RPMI7951 (cell line): ENCODE measurements around the gene PELI1. TPM values are rescaled to one million over a fixed set of nuclear protein-coding genes. Genes with fewer than 3 reads are reported as not detected.
"Not testable (repeated sequence)": the region's sequence is repeated elsewhere in the genome, so short reads cannot be mapped to it uniquely, and the experiment has no call there.

ENCODE experiments used
- DNase-seq: peaks from one replicate; pipeline ENCODE4 v3.0.0-alpha.2; 2012; ENCODE audit warnings: low read depth
- total RNA-seq: library from RNA; depleted of rRNA; stranded (reverse); fragments of >200 nt; shearing (Covaris generic); gene quantifications from 2 replicates; pipeline ENCODE4 v1.2.3, GENCODE V29; 2014

The PELI1 gene
- total RNA-seq, 1 experiment from 2014 or later, result 6.2 TPM

DNA sequence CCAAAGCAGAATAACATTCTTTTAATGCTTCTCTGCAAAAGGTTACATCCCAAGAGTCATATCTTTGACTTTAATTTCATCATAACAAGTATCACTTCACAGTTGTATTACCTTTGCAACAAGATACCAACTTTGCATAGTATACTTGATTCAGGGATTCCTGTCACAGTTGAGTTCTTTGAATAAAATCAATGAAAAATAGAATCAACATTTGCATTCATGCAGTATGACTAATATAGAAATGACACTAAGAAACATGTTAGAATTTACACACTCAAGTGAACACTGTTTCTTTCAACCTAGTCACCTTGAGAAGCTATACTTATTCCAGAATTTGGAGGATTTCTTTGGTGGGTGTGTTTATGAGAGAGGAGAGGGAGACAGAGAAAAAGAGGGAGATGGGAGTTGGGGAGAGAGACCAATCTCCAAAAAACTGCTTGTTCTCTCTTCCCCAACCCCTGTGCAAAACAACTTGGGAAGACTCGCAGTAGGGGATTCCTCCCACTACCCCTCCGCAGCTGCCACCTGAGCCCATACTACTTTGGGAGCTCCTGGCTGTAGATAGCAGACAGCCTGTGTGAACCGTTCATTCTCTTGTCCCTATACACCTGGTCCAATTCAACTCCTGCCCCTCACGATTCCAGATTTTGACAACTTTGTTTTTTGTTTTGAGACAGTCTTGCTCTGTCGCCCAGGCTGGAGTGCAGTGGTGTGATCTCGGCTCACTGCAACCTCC lies 57.7 kb downstream of the PELI1 start:
- DNase-seq, result no peak

DNA sequence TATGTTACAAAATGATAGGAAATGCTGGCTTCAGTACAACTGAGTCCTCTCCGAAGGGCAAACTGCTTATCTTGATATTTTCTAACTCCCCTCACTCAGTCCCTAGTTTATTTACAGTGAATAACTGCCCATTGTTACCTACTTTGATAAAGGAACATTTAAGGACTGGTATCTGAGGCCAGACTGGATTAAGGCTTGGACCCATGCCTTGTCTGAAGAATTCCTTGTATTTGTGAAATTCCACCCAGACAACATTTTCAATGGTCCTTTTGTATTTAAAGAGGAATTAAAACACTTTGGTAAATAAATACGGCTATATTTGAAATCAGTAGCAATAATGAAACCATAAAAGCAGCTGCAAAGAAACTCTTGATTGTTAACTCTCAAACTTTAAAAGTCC lies 58.3 kb downstream of the PELI1 start:
- no peak for DNase-seq

DNA sequence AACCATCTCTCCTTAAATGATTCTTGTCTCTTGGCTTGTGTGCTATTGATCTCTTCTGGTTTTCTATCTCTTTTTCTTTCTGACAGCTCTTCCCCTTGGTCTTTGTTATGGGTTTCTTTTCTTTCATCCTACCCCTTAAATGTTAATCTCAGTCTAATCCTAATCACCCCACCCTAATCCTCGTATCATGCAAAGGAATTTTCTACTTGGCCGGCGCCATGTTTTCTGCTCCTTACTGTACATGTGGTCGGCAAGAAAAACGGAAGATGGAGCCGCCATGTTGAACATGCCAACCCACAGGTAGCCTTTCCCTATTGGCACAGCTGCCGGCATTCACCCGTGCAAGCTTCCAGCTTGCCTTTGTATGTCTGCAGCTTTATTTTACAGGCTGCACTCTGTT lies 63.2 kb downstream of the PELI1 start:
- no peak for DNase-seq

DNA sequence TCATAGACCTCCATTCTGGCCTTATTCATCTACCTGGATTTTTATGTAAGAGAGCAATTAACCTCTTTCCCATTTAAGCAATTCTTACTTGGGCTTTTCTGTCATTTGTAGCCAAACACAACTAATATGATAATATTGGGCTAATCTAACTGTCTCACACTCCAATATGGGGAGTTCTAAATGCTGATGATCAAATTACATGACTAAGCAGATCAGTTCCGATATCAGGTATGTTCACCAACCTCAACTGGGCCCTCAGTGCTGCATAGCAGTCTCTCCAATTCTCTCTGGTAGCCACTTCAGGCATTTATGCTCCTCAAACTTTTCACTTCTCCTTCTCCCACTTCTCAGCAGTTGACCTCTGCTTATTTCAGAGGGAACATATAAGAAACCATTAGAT lies 64.0 kb downstream of the PELI1 start:
- no peak for DNase-seq

DNA sequence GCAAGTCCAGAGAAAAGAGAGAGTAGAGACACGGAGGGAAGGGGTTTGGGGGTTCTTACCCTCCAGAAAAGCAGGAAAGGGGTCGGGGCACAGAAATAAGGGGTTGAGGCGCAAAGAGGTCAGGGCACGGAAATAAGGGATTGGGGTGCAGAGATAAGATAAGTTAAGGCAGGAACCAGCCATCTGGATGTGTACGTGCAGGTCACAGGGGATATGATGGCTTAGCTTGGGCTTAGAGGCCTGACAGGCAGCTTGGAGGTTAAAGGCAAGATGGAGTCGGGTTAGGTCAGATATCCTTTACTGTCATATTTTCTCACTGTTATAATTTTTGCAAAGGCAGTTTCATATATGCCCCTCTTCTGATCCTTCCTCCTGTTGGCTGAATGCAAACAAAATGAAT lies 64.5 kb downstream of the PELI1 start:
- not testable (repeated sequence) for DNase-seq

DNA sequence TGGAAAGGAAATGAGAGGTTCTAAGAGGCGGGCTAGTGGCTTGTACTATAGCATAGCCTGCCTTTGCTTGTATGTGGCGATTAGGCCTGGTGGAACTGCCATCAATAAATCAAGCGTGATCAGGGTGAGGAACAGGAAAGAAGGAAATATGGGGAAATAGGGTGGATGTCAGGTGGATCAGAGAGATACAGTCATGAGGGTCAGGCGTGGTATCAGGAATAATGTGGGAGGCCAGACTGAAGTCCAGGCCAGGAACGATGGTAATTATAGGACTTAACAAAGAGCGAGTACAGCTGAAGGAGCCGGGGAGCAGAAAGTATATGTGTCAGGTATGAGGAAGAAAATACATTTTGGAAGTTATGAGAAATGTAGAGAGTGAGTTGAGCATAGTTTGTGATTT lies 67.4 kb downstream of the PELI1 start:
- DNase-seq, result not testable (repeated sequence)

DNA sequence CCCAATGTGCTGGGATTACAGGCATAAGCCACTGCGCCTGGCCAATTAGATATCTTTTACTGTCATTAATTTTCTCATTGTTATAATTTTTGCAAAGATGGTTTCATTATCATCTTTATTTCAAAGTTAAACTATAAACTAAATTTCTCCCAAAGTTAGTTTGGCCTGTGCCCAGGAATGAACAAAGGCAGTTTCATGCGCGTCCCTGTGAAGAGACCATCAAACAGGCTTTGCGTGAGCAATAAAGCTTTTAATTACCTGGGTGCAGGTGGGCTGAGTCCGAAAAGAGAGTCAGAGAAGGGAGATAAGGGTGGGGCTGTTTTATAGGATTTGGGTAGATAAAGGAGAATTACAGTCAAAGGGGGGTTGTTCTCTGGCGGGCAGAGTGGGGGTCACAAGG lies 69.6 kb downstream of the PELI1 start:
- not testable (repeated sequence) for DNase-seq

DNA sequence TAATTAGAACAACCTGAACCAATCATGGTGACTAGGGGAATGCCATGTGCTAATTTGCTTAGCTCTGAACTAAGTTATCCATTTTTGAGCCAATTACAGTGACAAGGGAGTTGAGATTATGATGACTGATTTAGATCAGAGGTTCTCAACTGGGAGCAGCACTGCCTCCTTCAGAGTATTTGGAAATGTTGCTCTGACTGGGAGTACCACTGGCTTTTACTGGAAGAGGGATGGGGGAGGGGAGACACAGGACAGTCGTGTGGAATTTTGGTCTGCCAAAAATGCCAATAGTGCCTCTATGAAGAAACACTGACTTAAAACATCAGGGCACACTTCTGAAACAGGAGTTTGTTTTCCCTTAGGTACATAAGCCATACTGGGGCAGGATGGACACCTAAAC lies 76.9 kb downstream of the PELI1 start:
- DNase-seq, result no peak

DNA sequence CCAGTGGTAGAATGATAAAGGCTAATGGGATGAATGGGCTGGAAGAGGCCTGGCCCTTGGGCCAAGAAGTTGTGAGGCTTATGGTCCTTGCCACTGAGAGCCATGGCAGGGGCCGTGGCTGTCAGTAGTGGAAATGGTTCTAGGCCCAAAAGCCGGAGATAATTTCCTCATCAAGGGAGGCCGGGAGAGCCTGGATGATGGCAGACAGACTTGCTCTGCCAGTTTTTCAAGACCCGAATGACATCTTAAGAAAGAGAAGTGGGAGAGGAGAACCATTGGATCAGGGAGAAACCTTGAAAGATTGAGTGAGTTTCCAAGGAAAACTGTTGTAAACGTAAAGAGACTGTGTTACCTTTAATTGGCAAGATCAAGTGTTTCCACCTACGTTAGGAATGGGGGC lies 78.7 kb downstream of the PELI1 start:
- DNase-seq, result no peak

DNA sequence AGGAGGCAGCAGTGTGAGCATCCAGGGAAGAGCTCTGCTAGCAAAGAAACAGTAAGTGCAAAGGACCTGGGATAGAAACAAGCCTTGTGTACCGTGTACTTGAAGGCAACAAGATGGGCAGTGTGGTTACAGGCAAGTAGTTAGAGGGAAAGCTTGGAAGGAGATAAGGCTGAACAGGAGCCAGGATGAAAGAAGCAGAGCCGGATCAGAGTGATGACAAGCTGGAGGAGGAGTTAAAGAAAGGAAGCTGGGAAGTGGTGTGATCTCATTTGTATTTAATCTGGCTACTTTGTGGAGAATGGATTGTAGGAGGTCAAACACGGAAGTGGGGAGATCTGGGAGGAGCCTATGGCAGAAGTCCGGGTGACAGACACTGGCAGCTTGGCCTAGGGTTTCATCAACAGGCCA lies 80.3 kb downstream of the PELI1 start:
- peak; percentile 45 for DNase-seq

DNA sequence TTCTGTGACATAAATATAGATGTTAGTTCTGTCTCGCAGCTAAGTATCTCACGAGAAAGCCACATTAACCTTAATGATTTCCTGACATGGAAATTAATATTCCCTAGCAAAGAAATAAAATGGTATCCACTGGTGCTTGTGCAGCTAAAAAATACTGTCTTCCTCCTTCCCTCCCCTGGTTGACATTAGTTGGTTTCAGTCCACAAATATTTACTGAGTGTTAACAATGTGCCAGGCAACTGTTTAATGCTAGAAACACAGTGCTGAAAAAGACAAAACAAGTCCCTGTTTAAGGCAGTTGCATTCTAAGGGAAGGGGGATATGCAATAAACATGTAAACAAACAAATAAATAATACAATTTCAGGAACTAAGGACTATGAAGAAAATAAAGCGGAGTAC lies 80.8 kb downstream of the PELI1 start:
- DNase-seq, result no peak

DNA sequence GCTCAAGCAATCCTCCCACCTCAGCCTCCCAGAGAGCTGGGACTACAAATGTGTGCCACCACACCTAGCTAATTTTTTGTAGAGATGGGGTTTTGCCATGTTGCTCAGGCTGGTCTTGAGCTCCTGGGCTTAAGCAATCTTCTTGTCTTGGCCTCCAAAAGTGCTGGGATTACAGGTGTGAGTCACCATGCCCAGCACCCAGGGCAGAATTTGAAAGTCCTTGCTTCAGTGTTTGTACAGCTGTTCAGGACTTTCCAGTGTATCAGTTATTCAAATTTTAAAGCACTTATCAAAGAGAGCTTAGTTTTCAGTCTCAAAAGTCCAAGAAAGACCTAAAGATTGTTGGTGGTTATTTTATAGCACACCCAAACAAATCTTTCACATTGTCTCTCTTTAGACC lies 81.4 kb downstream of the PELI1 start:
- DNase-seq, result peak; percentile 69

DNA sequence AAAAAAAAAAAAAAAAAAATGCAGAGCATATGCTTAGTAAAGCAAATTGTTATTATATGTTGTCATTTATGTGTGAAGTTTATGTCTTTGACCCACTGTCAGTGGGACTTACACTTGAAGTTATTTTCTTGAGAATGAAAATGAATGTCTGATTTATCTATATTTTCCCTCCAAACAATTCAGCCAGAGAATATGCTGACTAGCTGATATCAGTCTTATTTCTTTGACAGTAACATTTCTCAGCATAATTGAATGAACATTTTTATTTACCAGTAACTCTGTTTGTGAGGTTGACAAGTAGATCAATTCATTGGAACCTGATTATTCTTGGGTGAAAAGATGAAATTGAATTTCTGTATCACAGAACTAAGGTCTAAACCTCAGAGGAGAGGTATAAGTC lies 85.0 kb downstream of the PELI1 start:
- DNase-seq, result no peak

DNA sequence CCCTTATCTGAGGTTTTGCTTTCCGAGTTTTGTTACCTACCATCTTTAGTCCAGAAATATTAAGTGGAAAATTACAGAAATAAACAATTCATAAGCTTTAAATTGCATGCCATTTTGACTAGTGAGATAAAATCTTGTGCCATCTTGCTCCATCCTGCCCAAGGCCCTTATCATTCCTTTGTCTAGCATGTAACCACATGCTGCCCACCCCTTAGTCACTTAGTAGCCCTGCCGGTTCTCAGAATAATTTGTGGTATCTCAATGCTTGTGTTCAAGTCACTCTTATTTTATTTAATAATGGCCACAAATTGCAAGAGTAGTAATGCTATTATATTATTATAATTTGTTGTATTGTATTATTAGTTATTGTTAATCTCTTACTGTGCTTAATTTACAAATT lies 88.2 kb downstream of the PELI1 start:
- DNase-seq, result peak; percentile 23

DNA sequence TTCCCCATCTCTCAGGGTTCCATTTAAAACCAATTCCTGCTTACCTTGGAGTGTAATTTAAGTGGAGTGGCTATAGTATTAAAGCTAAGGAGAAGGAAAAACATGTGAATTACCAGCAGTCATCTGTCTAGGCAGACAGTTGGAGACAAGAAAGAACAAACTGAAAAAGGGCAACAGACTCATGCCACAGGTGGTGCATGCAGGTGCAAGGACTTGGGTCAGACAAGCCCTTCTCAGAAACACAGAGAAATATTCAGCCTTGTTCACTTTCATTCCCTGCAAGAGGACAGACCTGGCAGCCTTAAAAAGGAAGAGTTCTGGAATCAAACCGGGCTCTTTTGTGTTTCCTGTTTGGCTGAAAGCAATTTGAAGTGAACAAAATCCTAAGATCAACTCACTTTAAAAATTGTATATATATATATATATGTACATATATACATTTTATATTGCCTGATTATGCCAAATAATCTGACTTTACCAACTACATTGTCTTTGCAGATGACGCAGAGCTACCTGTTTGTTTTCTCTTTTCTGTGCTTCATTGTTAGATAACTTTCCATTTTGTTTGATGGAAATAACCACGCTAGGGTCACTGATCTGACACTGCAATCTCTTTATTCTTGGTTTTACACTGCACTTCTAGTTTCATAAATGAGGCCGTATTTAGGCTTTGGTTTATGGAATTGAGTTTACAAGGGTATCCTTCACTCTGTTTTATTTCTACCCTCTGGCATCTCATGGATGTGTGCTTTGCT lies 89.9 kb downstream of the PELI1 start:
- no peak for DNase-seq

DNA sequence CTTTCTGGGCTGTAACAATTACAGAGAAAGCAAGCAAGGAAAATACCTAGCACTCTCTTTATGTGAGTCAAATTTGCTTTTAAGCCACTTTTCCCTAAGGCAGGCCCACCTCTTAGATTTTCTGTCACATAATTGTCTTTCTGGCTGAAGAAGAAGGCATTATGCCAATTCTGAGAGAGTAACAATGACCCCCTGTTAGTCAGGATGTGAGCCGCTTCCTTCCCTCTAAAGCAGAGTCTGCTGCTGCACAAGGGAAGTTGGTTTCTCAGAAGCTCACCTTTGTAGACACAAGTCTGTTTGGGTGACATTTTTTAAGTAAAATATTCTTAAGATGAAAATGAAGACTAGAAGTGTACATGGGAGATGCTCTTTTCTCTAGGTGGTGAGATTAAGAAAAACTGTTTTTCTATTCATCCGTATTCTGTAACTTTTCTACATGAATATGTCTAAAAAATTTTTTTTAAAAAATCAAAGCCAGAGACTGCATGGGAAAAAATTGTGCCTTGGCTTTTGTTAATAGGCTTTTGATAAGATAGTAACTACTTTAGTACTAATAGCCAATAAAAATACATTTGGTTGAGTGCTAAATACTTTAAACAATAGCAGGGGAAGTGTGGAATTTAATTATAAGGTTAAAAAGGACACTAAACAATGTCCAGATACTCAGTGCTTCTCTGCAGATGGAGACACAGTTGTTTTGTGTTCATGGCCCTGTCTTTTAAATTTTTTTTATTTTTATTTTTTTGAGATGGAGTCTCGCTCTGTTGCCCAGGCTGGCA lies 91.6 kb downstream of the PELI1 start:
- DNase-seq, result no peak

DNA sequence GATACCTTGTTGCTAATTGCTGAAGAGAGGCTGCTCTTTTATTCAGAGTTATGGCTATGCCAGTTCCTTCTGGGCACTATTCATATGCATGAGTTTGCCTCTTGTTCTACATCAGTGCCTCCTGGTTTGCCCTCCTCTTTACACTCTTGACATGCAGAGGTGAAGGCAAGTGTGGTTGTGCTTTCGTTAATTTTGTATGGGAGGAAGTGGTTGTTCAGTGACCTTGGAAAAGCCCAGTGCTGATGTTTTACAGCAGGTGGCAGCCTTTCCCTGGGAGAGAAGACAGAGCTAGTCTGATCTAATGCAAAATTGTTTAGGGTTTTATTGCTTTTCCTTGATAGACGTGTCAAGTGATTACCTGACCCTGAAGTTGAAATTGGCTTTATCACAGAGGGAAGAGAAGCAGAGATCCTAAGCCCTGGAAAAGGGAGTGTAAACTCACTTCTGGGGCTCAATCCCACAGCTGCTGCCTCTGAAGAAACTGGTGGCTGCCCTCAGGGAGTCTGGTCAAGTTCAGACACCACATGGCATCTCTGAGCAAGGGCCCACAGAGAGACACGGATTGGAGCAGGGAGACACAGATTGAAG lies 94.5 kb downstream of the PELI1 start:
- peak; percentile 58 for DNase-seq

DNA sequence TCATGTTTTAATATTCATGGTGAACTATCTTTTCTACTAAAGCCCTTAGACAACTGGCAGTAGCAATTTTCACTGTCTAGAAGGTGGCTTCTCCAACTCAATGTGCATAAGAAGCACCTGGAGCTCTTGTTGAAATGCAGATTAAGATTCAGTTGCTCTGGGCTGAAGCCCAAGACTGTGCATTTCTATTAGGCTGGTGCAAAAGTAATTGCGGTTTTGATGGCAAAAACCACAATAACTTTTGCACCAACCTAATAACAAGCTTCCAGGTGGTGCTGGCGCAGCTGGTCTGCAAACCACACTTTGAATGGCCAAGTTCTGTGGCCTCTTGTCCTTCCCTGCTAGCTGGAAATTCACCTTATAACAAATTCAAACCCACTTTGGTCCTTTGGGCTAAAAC lies 98.3 kb downstream of the PELI1 start:
- DNase-seq, result no peak
